CMK (cell line): ENCODE data around the gene PHIP.

Experiments used
- DNase-seq: peaks from one replicate; pipeline ENCODE4 v3.0.0-alpha.2; 2010; ENCODE audit warnings: low read depth

Gene PHIP

GRCh38 chr6:79009819-79010218 is 68.2 kb downstream of the PHIP start:
- no peak for DNase-seq

DNA sequence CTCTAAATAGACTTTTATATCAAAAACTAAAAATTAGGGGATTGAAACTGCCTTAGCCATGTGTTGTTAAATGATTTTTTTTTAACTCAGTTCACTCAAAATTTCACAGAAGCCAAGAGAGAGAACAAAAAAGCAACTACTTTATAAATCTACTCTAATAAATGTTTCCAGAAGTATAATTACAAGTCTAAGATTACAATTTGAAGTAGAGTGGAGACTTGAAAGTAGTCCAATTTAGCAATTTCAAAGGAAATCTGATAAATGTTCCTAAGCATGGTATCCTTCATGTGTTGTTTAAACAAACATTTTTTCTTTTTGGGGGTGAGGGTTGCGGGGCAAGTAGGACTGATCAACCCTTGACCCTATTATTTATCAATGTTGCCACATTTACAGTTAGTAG is 72.6 kb downstream of the PHIP start:
- DNase-seq = no peak

DNA sequence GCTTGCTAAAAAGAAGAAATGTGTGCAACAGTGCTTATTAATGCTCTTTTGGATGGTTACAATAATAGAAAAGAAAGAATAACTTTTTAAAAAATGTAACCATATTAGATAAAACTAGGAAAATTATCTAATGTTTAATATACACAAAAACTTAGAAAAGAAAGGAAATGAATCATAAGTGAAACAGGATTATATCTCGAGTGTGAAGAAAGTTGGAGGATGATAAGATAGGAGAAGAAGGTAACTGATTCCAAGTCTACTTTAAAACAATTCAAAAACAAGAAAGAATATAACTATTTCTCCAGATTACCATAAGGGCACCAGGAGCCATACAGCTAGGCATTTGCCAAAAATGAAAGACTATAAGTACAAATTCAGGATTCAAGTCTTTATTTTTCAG is 73.0 kb downstream of the PHIP start:
- DNase-seq = no peak

DNA sequence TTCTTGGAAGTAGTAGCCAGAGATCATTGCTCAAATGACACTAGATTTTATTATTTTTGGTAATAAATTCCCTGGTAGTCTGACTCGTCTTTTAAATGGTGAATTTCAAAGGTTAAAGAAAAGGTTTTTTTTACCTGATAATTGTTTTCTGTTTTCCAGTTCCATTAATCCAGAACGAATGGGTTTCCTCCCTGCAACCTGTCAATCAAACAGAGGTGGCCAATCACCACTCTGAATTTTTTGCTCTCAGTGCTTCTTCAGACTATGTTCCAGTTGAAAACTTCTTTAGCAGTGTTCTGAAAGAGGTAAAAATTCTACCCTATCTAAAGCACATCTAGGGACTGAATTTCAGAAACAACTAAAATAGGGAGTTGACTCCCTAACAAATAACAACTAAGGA is 73.8 kb downstream of the PHIP start:
- no peak for DNase-seq

DNA sequence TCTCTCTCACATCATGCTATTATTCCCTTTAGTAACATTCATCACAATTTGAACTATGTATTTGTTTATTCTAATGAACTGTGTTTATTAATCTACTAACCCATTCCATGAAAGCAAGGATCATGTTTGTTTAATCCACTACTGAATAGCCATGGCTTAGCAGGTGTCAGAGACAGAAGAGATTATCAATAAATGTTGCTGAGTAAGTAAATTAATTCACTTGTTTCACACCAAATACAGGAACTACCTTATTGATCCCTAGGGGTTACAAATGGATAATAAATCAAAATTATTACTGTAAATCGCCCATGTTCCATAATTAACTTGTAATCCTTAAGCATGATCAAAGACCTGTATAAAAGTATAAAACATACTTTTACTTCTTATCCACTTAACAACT is 76.6 kb downstream of the PHIP start:
- no peak for DNase-seq

DNA sequence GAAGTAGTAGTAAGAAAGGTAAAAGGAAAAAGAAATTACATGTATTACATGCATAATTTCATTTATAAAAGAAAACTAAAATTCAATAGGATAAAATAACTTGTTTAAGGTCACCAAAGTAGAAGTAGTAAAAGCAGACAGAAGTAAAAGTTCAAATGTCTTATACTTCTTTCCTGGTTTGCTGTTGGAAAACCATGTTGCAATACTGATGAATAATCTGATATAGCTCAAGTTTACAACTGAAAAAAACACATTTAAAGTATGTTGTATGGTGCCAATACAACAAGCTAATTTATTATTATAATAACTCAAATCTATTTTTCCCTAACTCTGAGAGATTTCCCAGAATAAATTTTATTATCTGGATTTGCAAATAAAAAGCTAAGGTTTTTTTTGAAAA is 78.3 kb downstream of the PHIP start:
- DNase-seq = no peak

GRCh38 chr6:78995946-78996345 is 82.1 kb downstream of the PHIP start:
- no peak for DNase-seq

DNA sequence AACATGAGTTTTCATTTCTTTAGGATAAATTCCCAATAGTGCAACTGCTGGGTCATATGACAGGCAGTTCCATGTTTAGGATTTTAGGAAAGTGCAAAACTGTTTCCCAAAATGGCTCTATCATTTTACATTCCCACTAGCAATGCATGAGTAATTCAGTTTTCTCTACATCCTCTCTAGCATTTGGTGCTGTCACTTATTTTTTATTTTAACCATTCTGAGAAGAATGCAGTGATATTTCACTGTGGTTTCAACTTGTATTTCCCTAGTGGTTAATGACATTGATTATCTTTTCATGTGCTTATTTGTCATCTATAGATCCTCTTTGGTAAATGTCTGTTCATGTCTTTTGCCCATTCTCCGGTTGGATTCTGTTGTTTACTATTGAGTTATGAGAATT is 82.7 kb downstream of the PHIP start:
- no peak for DNase-seq

DNA sequence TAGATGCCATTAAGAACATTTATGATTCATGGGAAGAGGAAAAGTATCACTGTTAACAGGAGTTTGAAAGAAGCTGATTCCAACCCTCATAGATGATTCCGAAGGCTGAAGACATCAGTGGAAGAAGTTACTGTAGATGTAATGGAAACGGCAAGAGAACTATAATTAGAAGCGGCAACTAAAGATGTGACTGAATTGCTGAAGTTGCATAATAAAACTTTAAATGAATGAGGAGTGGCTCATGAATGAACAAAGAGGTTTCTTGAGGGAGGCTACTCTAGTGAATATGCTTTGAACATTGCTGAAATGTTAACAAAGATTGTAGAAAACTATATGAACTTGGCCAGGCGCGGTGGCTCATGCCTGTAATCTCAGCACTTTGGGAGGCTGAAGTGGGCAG is 84.1 kb downstream of the PHIP start:
- DNase-seq = no peak

GRCh38 chr6:78989191-78989590 is 88.9 kb downstream of the PHIP start:
- DNase-seq = no peak

DNA sequence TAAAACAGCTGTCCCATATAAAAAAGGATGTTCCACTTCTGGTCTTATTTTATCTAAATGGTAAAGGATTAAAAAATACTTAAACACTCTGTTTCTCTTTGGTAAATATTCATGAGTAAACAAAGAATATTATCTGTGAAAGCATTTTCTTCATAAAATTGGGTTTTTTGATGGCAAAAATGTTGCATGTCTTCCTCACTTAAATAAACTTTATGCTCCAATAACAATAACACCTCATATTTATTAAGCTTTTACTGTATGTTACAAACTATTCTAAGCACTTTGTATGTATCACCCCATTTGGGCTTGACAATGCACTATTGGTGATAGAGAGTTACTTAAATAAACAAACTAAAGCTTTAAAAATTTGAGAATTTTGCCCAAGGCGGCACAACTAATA is 91.9 kb downstream of the PHIP start:
- DNase-seq = no peak

GRCh38 chr6:78984225-78984950 is 93.7 kb downstream of the PHIP start:
- DNase-seq = no peak

DNA sequence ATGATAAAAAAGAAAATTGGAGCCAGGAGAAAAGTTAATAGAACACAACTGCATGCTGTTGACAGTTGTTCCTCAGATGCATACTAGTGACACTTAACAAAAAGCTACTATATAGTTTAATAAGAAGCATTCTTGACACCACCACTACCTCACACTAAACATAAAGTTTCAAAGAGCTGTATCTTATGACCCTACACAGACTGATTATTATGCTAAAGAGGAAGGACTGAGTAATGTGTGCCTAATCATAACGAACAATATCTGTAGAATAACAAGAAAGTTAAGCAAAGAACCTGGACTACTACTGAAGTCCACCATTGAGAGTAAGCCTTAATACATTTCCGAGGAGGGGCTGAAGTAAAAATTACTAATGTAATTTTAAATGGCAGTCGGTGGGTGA is 110.9 kb downstream of the PHIP start:
- DNase-seq = no peak

DNA sequence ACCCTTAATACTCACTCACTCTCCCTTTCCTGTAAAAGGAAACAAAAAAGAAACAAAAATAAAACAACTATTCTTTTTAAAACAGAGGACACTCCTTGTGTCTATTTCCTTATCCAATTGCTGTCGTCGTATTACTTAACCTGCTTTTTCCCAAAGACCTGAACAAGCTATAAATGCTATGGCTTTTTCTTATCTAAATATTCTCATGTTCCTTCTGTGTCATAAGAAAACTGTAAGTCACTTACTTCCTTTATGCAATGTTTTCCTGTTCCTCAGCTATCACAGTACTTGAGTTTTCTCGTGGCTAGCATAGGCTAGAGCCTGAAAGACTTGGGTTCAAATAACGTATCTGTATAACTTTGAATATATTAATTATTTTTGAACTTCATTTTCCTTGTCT is 111.5 kb downstream of the PHIP start:
- DNase-seq = no peak

DNA sequence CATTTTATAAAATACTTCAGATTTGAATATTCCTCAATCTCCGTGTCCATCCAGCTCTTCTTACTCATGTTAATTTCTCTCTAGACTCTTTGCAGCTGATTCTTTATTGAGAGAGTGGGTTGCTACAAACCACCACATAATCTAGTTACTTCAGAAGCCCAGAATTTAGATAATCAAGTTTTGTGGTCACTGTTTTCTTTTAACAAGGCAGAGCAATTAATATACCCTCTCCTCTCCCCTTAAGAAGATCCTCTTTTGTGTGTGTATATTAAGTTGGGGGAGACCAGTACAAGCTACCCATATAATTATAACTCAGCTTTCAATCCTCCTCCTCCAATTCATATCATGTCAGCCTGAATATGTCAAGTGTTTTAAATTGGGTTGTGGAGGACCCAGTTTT is 115.6 kb downstream of the PHIP start:
- DNase-seq = no peak

GRCh38 chr6:78954740-78955139 is 123.3 kb downstream of the PHIP start:
- DNase-seq = no peak

GRCh38 chr6:78953798-78954197 is 124.3 kb downstream of the PHIP start:
- DNase-seq = no peak

DNA sequence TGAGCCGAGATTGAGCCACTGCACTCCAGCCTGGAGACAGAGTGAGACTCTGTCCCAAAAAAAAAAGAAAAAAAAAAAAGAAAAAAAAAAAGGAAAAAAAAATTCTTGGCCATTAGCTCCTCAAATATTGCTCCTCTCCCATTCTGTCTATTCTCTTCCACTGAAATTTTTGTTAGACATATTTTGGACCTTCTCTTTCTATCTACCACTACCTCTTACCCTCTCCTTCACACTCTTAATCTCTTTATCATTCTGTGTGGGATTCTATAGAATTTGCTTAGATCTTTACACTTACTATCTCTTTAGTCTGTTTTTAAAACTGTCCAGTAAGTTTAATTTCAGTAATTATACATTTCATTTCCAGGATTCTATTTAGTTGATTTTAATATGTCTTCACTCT is 125.7 kb downstream of the PHIP start:
- no peak for DNase-seq

- DNase-seq = no peak
Observed at GRCh38 chr6:78948785-78949184, 129.3 kb downstream of the PHIP start.

GRCh38 chr6:78947962-78948361 is 130.1 kb downstream of the PHIP start:
- DNase-seq = no peak

DNA sequence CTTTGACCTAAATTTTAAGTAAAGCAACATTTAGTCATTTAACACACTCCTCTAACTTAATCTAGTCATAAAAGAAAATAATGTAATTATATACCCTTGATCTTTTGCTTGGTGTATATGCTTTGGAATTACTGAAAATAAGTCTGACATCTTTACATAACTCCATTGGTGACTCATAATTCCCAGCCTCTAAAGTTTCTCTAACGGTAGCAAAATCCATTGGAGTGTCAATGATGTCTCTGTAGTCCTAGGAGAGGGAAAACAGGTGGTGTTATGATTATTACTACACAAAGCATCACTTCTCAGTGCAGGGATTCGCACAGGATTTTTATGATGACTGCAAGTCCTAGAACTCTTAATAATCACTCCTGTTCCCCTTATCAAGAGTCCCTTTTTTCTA is 130.5 kb downstream of the PHIP start:
- no peak for DNase-seq

DNA sequence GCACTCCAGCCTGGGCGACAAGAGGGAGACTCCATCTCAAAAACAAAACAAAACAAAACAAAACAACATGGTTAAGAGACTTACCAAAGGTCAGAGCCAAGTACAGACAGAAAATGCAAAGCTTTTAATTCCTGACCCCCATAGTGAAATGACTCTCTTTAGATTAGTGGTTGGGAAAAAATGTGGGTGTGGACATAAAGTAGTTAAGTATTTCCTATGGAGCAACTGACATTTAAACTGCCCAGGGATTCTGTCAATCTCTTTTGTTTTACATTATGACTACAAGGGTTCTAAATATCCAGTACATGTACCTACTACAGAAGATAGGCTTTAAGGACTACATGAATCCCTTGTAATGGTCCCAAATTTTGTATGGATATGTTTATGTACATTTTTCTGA is 135.6 kb downstream of the PHIP start:
- no peak for DNase-seq

DNA sequence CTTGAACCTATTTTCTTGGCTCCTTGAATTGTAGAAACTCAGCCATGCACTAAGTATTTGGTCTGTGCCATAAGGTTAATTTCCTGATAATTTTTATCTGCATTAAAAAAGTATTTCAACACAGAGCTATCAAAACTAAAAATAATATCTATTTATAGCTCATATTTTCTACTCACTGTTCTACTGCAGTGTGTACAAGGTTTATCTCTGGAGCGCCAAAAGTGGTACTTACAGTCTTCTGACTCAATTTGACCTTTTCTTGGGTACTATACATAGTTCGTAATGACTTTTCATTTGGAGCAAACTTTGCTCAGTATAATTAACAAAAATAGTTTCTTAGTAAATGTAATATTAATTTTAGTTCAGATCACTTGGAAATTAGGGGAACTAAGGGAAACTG is 141.5 kb downstream of the PHIP start:
- no peak for DNase-seq

- no peak for DNase-seq
Observed at GRCh38 chr6:78935553-78935952, 142.5 kb downstream of the PHIP start.

- DNase-seq = no peak
Observed at GRCh38 chr6:78925317-78925716, 152.7 kb downstream of the PHIP start.
